Endothelial cell of umbilical vein (primary cell): Measurements from ENCODE around the gene P2RY6. TPM values are rescaled to one million over a fixed set of nuclear protein-coding genes. Genes with fewer than 3 reads are reported as not detected.

Experiments used
- BruUV-seq: library from RNA; stranded (reverse); fragments of 400-500 nt; replicated peaks from 2 replicates; lab custom pipeline; 2021; lab: Mats Ljungman, UMichigan
- CTCF ChIA-PET: fragments of 300-600, 350-600 bp; sonication (Branson Sonifier 250); formaldehyde crosslinking; loops from one replicate; lab custom pipeline; 2021; ENCODE audit warnings: antibody characterized with exemption, inconsistent platforms; lab: Charles Lee
- POLR2A ChIA-PET: fragments of 300-600, 350-600 bp; sonication (Branson Sonifier 250); formaldehyde crosslinking; loops from one replicate; lab custom pipeline; 2021; ENCODE audit warnings: antibody characterized with exemption, inconsistent platforms; lab: Charles Lee
- DNase-seq: peaks from one replicate; pipeline ENCODE4 v3.0.0-alpha.2; 2011; ENCODE audit warnings: low read depth, low spot score
- FAIRE-seq: peaks from 2 replicates; lab custom pipeline; 2011; peaks lifted over from hg19 to GRCh38; lab: Jason Lieb, UNC
- H2AFZ ChIP-seq: 2 replicates; pipeline ENCODE4 v1.6.0; 2012; ENCODE audit warnings: low read depth, low read length, control low read depth, inconsistent platforms
- H3K27ac ChIP-seq: 2 replicates; pipeline ENCODE4 v1.5.1; 2011; ENCODE audit warnings: low read depth, mild to moderate bottlenecking, control low read depth, low read length, moderate library complexity; ENCODE audit not compliant: insufficient read depth
- H3K27me3 ChIP-seq, 2 experiments: 2 replicates each; pipeline versions ENCODE4 v1.6.0 to v1.6.1; 2011; ENCODE audit warnings: low read length in 2 of 2, mixed read lengths in 1 of 2; ENCODE audit not compliant: control insufficient read depth in 2 of 2, insufficient read depth in 2 of 2
- H3K36me3 ChIP-seq, 2 experiments: 2 replicates in 1 of 2; 3 replicates in 1 of 2; pipeline ENCODE4 v1.5.1; 2011; ENCODE audit warnings: low read length in 2 of 2, mild to moderate bottlenecking in 1 of 2, moderate library complexity in 1 of 2; ENCODE audit not compliant: control insufficient read depth in 2 of 2, insufficient read depth in 2 of 2; ENCODE audit errors: extremely low read depth in 1 of 2
- H3K4me1 ChIP-seq: 3 replicates; pipeline ENCODE4 v1.5.1; 2011; ENCODE audit warnings: mild to moderate bottlenecking, low read length; ENCODE audit not compliant: control insufficient read depth, insufficient read depth; ENCODE audit errors: extremely low read depth
- H3K4me2 ChIP-seq: 2 replicates; pipeline ENCODE4 v1.6.1; 2011; ENCODE audit warnings: low read length, control low read depth, mixed read lengths; ENCODE audit not compliant: insufficient read depth
- H3K4me3 ChIP-seq, 3 experiments: fragments of 200-600 bp in 1 of 3; sonication (generic), shearing (Covaris generic) in 1 of 3; replicated peaks in 1 of 3; 2 replicates each; pipeline ENCODE4 v1.5.1; 2011 to 2016; ENCODE audit warnings: control low read depth in 3 of 3, low read length in 3 of 3, mild to moderate bottlenecking in 2 of 3, inconsistent platforms in 1 of 3, low read depth in 1 of 3, moderate library complexity in 1 of 3; ENCODE audit not compliant: insufficient read depth in 1 of 3
- H3K79me2 ChIP-seq: 2 replicates; pipeline ENCODE4 v1.6.0; 2012; ENCODE audit warnings: low read length, inconsistent platforms; ENCODE audit not compliant: control insufficient read depth, insufficient read depth
- H3K9ac ChIP-seq: replicated peaks from 2 replicates; pipeline ENCODE3; 2011; ENCODE audit warnings: low read length, control low read depth; ENCODE audit not compliant: insufficient read depth; ENCODE audit errors: extremely low read depth
- H3K9me1 ChIP-seq: replicated peaks from 3 replicates; pipeline ENCODE4 v1.6.0; 2011; ENCODE audit warnings: mild to moderate bottlenecking, low read length; ENCODE audit not compliant: control insufficient read depth, insufficient read depth; ENCODE audit errors: extremely low read depth
- H3K9me3 ChIP-seq: replicated peaks from 2 replicates; pipeline ENCODE4 v1.5.1; 2012; ENCODE audit warnings: low read length, inconsistent platforms; ENCODE audit not compliant: control insufficient read depth, insufficient read depth
- H4K20me1 ChIP-seq: replicated peaks from 2 replicates; pipeline ENCODE3; 2011; ENCODE audit warnings: mild to moderate bottlenecking, low read length; ENCODE audit not compliant: control insufficient read depth, insufficient read depth; ENCODE audit errors: extremely low read depth
- EZH2 ChIP-seq: IDR thresholded peaks from 2 replicates; pipeline ENCODE4 v1.6.1; 2012; ENCODE audit warnings: borderline replicate concordance, low read depth, mild to moderate bottlenecking, moderate library complexity, low read length, inconsistent platforms; ENCODE audit not compliant: severe bottlenecking
- FOS ChIP-seq: IDR thresholded peaks from 2 replicates; pipeline ENCODE4 v1.6.1; 2011; ENCODE audit warnings: mild to moderate bottlenecking, low read length, moderate library complexity, borderline replicate concordance; ENCODE audit not compliant: insufficient read depth
- GATA2 ChIP-seq: IDR thresholded peaks from 2 replicates; pipeline ENCODE4 v1.7.0; 2011; ENCODE audit warnings: low read depth, mild to moderate bottlenecking, moderate library complexity, mixed read lengths, low read length; ENCODE audit not compliant: insufficient read length, insufficient read depth
- JUN ChIP-seq: IDR thresholded peaks from 2 replicates; pipeline ENCODE4 v1.6.1; 2011; ENCODE audit warnings: borderline replicate concordance, low read depth; ENCODE audit not compliant: insufficient read length, insufficient read depth
- MYC ChIP-seq: IDR thresholded peaks from one replicate; pipeline ENCODE4 v1.6.1; 2011; ENCODE audit warnings: mild to moderate bottlenecking, low read depth, low read length
- POLR2A ChIP-seq: IDR thresholded peaks from 2 replicates; pipeline ENCODE4 v1.6.1; 2012; ENCODE audit warnings: low read depth, mild to moderate bottlenecking, control low read depth, low read length
- POLR2AphosphoS5 ChIP-seq: IDR thresholded peaks from 2 replicates; pipeline ENCODE4 v1.6.1; 2012; ENCODE audit warnings: low read depth, mild to moderate bottlenecking, control low read depth, low read length, moderate library complexity; ENCODE audit not compliant: insufficient read depth
- dilution Hi-C: fragments of 300-500 bp; cut with MboI; formaldehyde crosslinking; loops from one replicate; pipeline ENCODE4 v1.15.0; 2019; ENCODE audit warnings: low sequenced_read_pairs; ENCODE audit not compliant: extremely low pct_ligation_motif_present
- intact Hi-C: fragments of 100-400 bp; cut with micrococcal nuclease; formaldehyde crosslinking; loops from one replicate; pipeline ENCODE4 v1.10.0; 2022
- polyA plus RNA-seq, 4 experiments: library from polyadenylated mRNA; depleted of rRNA in 3 of 4; stranded (reverse) in 3 of 4; unstranded in 1 of 4; fragments of >200 nt; gene quantifications; 2 replicates each; pipeline versions ENCODE4 v1.2.1 to v1.2.3, GENCODE V29; 2011 to 2012; ENCODE audit warnings: missing spikeins in 1 of 4
- total RNA-seq: library from RNA; stranded (reverse); gene quantifications from 2 replicates; pipeline ENCODE4 v1.2.3, GENCODE V29; 2021
- TF ChIP-seq, protein P1 (sequence below), 2 donors: IDR thresholded peaks; 1 replicate in 1 of 2; 2 replicates in 1 of 2; pipeline ENCODE4 v1.5.1; 2011; ENCODE audit warnings: low read length in 2 of 2, mild to moderate bottlenecking in 2 of 2, moderate library complexity in 2 of 2, control low read depth in 1 of 2, inconsistent platforms in 1 of 2, low read depth in 1 of 2; ENCODE audit not compliant: insufficient read depth in 1 of 2; ENCODE audit errors: extremely low read depth in 1 of 2
- TF ChIP-seq, protein P2 (sequence below): IDR thresholded peaks from 2 replicates; pipeline ENCODE4 v1.6.1; 2011; ENCODE audit not compliant: insufficient read depth, insufficient read length

The P2RY6 gene
- total and polyA plus RNA-seq, 2 donors (not counting 3 experiments of a cell fraction or from before 2014, with no cell fraction given), result 0.47 TPM; not detected in 1

DNA sequence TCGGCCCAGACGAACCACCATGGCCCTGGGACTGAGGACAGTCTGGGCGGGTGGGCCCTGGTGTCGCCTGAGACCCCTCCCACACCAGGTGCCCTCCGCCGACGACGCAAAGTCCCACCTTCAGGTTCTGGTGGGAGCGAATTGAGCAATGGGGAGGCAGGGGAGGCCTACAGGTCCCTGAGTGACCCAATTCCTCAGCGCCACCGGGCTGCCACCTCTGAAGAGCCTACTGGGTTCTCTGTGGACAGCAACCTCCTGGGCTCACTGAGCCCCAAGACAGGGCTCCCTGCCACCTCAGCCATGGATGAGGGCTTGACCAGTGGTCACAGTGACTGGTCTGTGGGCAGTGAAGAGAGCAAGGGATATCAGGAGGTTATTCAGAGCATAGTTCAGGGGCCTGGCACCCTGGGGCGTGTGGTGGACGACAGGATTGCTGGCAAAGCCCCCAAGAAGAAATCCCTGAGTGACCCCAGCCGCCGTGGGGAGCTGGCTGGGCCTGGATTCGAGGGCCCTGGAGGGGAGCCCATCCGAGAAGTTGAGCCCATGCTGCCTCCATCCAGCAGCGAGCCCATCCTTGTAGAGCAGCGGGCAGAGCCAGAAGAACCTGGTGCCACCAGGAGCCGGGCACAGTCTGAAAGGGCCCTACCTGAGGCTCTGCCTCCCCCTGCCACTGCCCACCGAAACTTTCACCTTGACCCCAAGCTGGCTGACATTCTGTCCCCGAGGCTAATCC lies 38.7 kb downstream of the P2RY6 start:
- DNase-seq (no peak), FAIRE-seq (no peak)
- Histone ChIP-seq H3K9me3 (no peaks in the 10 kb centered on the region), H3K4me3 (no peak overlapping the region), H3K27me3 (no peaks in the 10 kb centered on the region), H3K9me1 (no peaks in the 10 kb centered on the region), H3K27ac (no peak overlapping the region), H3K9ac (no peak overlapping the region), H2AFZ (no peak overlapping the region), H4K20me1 (no peaks in the 10 kb centered on the region), H3K4me2 (no peak overlapping the region), H3K79me2 (peaks cover 47% of the 10 kb centered on the region), H3K36me3 (peaks cover 0 to 3% of the 10 kb centered on the region in 2 experiments), H3K4me1 (peaks cover 41% of the 10 kb centered on the region)
- dilution Hi-C loops (no loop called here), intact Hi-C loops (no loop called here)
- POLR2A ChIA-PET, result no interaction called here
- no TSS peak for BruUV-seq
- CTCF ChIA-PET, result interaction anchor here (1.8 to 16.0 kb wide), 3 partner anchors 11 to 25 kb away, joined by 4 to 455 read pairs (median 53); no protein-coding TSS in a partner anchor
- TF ChIP-seq POLR2A, result no peak
- no peak for TF ChIP-seq POLR2AphosphoS5
- TF ChIP-seq, protein P1, sequence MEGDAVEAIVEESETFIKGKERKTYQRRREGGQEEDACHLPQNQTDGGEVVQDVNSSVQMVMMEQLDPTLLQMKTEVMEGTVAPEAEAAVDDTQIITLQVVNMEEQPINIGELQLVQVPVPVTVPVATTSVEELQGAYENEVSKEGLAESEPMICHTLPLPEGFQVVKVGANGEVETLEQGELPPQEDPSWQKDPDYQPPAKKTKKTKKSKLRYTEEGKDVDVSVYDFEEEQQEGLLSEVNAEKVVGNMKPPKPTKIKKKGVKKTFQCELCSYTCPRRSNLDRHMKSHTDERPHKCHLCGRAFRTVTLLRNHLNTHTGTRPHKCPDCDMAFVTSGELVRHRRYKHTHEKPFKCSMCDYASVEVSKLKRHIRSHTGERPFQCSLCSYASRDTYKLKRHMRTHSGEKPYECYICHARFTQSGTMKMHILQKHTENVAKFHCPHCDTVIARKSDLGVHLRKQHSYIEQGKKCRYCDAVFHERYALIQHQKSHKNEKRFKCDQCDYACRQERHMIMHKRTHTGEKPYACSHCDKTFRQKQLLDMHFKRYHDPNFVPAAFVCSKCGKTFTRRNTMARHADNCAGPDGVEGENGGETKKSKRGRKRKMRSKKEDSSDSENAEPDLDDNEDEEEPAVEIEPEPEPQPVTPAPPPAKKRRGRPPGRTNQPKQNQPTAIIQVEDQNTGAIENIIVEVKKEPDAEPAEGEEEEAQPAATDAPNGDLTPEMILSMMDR (IDR thresholded peaks at IDR 0.05; ENCODE audit: extremely low read depth in 1 of 2, insufficient read depth in 1 of 2, low read depth in 1 of 2, low read length in 2 of 2), result no peak
- TF ChIP-seq GATA2, result no peak
- TF ChIP-seq JUN, result no peak
- no peak for TF ChIP-seq MYC
- TF ChIP-seq FOS, result no peak
- TF ChIP-seq, protein P2, sequence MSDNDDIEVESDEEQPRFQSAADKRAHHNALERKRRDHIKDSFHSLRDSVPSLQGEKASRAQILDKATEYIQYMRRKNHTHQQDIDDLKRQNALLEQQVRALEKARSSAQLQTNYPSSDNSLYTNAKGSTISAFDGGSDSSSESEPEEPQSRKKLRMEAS, result no peak
- no peak for TF ChIP-seq EZH2
